NK-92 (cell line): Measurements from ENCODE around the gene TSACC.
"Not testable (repeated sequence)": the region's sequence is repeated elsewhere in the genome, so short reads cannot be mapped to it uniquely, and the experiment has no call there.

Source experiments
- DNase-seq: peaks from one replicate; lab custom pipeline; 2025; ENCODE audit not compliant: unreplicated experiment; lab: John Stamatoyannopoulos, UW

TSACC gene

GRCh38 chr1:156346035-156346434, 7.7 kb downstream of the TSACC start:
- not testable (repeated sequence) for DNase-seq

GRCh38 chr1:156346636-156347035, 8.3 kb downstream of the TSACC start:
- no peak for DNase-seq

GRCh38 chr1:156347331-156347730, 9.0 kb downstream of the TSACC start:
- no peak for DNase-seq

GRCh38 chr1:156352481-156352880, 14.2 kb downstream of the TSACC start:
- DNase-seq, result not testable (repeated sequence)

- DNase-seq, result no peak
Observed at GRCh38 chr1:156356262-156356874, 18.0 kb downstream of the TSACC start.

- DNase-seq, result no peak
Observed at GRCh38 chr1:156356875-156357534, 18.7 kb downstream of the TSACC start.

- DNase-seq, result no peak
Observed at GRCh38 chr1:156357977-156358376, 19.7 kb downstream of the TSACC start.

- no peak for DNase-seq
Observed at GRCh38 chr1:156358641-156359040, 20.3 kb downstream of the TSACC start.

GRCh38 chr1:156359249-156359648, 20.9 kb downstream of the TSACC start:
- no peak for DNase-seq

GRCh38 chr1:156359973-156360372, 21.6 kb downstream of the TSACC start:
- no peak for DNase-seq

GRCh38 chr1:156360534-156360933, 22.2 kb downstream of the TSACC start:
- DNase-seq, result no peak

- no peak for DNase-seq
Observed at GRCh38 chr1:156365754-156366153, 27.4 kb downstream of the TSACC start.

- DNase-seq, result no peak
Observed at GRCh38 chr1:156366378-156367166, 28.2 kb downstream of the TSACC start.

- no peak for DNase-seq
Observed at GRCh38 chr1:156367383-156368156, 29.2 kb downstream of the TSACC start.

- DNase-seq, result no peak
Observed at GRCh38 chr1:156368157-156368658, 29.9 kb downstream of the TSACC start.

- DNase-seq, result no peak
Observed at GRCh38 chr1:156368889-156369684, 30.8 kb downstream of the TSACC start, which contains the start of gene RHBG. TSS of gene RHBG (plus strand) at chr1:156369211. CDS start at chr1:156369250, 39 bp downstream.

GRCh38 chr1:156369685-156370286, 31.5 kb downstream of the TSACC start:
- not testable (repeated sequence) for DNase-seq

GRCh38 chr1:156371553-156372264, 33.4 kb downstream of the TSACC start:
- DNase-seq, result no peak

GRCh38 chr1:156372265-156372586, 33.9 kb downstream of the TSACC start:
- no peak for DNase-seq
